OCI-LY1 (cell line): ENCODE data around the gene ANKS3.

Experiments used
- H2AFZ ChIP-seq: fragments of 200-600 bp; sonication (generic), shearing (Covaris generic); 2 replicates; pipeline ENCODE4 v1.6.0; 2014; ENCODE audit warnings: antibody characterized with exemption, mild to moderate bottlenecking, low read length
- H3F3A ChIP-seq: fragments of 200-600 bp; sonication (generic), shearing (Covaris generic); 2 replicates; pipeline ENCODE4 v1.6.0; 2014; ENCODE audit warnings: mild to moderate bottlenecking, antibody characterized with exemption, low read length, moderate library complexity; ENCODE audit not compliant: insufficient read depth
- H3K27ac ChIP-seq: fragments of 200-600 bp; sonication (generic); 2 replicates; pipeline ENCODE4 v1.5.1; 2014; ENCODE audit warnings: low read length, mixed run types, mild to moderate bottlenecking, low read depth; ENCODE audit not compliant: poor library complexity, severe bottlenecking
- H3K27me3 ChIP-seq: fragments of 200-600 bp; sonication (generic); 2 replicates; pipeline ENCODE4 v1.6.0; 2014; ENCODE audit warnings: antibody characterized with exemption, mild to moderate bottlenecking, low read length, moderate library complexity; ENCODE audit not compliant: insufficient read depth
- H3K36me3 ChIP-seq: fragments of 200-600 bp; sonication (generic); 2 replicates; pipeline ENCODE4 v1.6.1; 2014; ENCODE audit warnings: mild to moderate bottlenecking, antibody characterized with exemption, low read length, moderate library complexity, mixed read lengths; ENCODE audit not compliant: insufficient read depth
- H3K4me1 ChIP-seq: fragments of 200-600 bp; sonication (generic); 2 replicates; pipeline ENCODE4 v1.5.1; 2014; ENCODE audit warnings: mild to moderate bottlenecking, low read length, moderate library complexity; ENCODE audit not compliant: insufficient read depth, severe bottlenecking
- H3K4me2 ChIP-seq: fragments of 200-600 bp; sonication (generic), shearing (Covaris generic); 2 replicates; pipeline ENCODE4 v1.6.1; 2014; ENCODE audit warnings: low read length
- H3K4me3 ChIP-seq: fragments of 200-600 bp; sonication (generic); 2 replicates; pipeline ENCODE4 v1.5.1; 2014; ENCODE audit warnings: low read length, low read depth, mild to moderate bottlenecking, mixed read lengths; ENCODE audit not compliant: poor library complexity, severe bottlenecking
- H3K79me2 ChIP-seq: fragments of 200-600 bp; shearing (Covaris generic); 2 replicates; pipeline ENCODE4 v1.6.1; 2016; ENCODE audit warnings: mixed run types, low read length, mixed read lengths; ENCODE audit not compliant: insufficient read depth
- H3K9ac ChIP-seq: fragments of 200-600 bp; sonication (generic), shearing (Covaris generic); 2 replicates; pipeline ENCODE4 v1.6.1; 2014; ENCODE audit warnings: mild to moderate bottlenecking, low read length, mixed read lengths
- H3K9me2 ChIP-seq: fragments of 200-600 bp; sonication (generic), shearing (Covaris generic); 2 replicates; pipeline ENCODE4 v1.6.1; 2014; ENCODE audit warnings: low read depth, mild to moderate bottlenecking, low read length, mixed read lengths
- H3K9me3 ChIP-seq: fragments of 200-600 bp; shearing (Covaris generic); 2 replicates; pipeline ENCODE4 v1.6.1; 2014; ENCODE audit warnings: low read length, mixed read lengths
- H4K20me1 ChIP-seq: fragments of 200-600 bp; sonication (generic), shearing (Covaris generic); 2 replicates; pipeline ENCODE4 v1.6.0; 2016; ENCODE audit warnings: mild to moderate bottlenecking, low read length; ENCODE audit not compliant: insufficient read depth
- EZH2 ChIP-seq: fragments of 200-600 bp; sonication (generic), shearing (Covaris generic); IDR thresholded peaks from 2 replicates; pipeline ENCODE4 v1.8.0; 2017; ENCODE audit warnings: borderline replicate concordance, mixed run types, mild to moderate bottlenecking, antibody characterized with exemption, low read length, moderate library complexity, mixed read lengths
- TF ChIP-seq, protein P1 (sequence below): fragments of 200-600 bp; sonication (generic), shearing (Covaris generic); IDR thresholded peaks from 2 replicates; pipeline ENCODE4 v1.5.1; 2017; ENCODE audit warnings: mild to moderate bottlenecking, antibody characterized with exemption, low read length, moderate library complexity, mixed read lengths

Gene ANKS3

DNA sequence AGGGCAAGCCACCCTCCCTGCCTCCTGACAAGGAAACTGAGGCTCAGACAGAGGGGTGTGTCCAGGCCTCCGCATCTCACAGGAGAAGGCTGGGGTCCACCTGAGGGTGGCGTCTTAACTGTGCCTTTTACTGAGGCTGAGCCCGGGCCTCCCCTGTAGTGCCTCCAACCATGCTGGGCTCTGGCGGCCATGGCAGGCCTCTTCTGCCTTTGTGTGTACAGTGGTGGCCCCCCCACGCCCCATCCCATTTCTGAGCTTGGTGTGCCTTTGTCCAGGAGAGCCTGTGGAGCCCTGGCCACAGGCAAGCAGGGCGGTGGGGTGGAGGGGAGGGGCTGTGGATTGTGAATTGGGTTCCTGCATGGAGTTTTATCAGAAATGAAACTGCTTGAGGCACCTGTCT lies 78.3 kb downstream of the ANKS3 start:
- no peak overlapping the region for H3K9ac ChIP-seq
- peaks cover 56% of the 10 kb centered on the region for H3K36me3 ChIP-seq
- H3K4me2 ChIP-seq: no peak overlapping the region
- no peaks in the 10 kb centered on the region for H3F3A ChIP-seq
- H3K79me2 ChIP-seq: no peaks in the 10 kb centered on the region
- H4K20me1 ChIP-seq: no peaks in the 10 kb centered on the region
- no peaks in the 10 kb centered on the region for H3K9me2 ChIP-seq
- TF ChIP-seq EZH2: no peak
- TF ChIP-seq, protein P1, sequence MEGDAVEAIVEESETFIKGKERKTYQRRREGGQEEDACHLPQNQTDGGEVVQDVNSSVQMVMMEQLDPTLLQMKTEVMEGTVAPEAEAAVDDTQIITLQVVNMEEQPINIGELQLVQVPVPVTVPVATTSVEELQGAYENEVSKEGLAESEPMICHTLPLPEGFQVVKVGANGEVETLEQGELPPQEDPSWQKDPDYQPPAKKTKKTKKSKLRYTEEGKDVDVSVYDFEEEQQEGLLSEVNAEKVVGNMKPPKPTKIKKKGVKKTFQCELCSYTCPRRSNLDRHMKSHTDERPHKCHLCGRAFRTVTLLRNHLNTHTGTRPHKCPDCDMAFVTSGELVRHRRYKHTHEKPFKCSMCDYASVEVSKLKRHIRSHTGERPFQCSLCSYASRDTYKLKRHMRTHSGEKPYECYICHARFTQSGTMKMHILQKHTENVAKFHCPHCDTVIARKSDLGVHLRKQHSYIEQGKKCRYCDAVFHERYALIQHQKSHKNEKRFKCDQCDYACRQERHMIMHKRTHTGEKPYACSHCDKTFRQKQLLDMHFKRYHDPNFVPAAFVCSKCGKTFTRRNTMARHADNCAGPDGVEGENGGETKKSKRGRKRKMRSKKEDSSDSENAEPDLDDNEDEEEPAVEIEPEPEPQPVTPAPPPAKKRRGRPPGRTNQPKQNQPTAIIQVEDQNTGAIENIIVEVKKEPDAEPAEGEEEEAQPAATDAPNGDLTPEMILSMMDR: no peak
- H2AFZ ChIP-seq: no peak overlapping the region
- H3K4me1 ChIP-seq: no peaks in the 10 kb centered on the region
- H3K27ac ChIP-seq: no peak overlapping the region
- H3K27me3 ChIP-seq: no peaks in the 10 kb centered on the region
- H3K4me3 ChIP-seq: no peak overlapping the region
- no peaks in the 10 kb centered on the region for H3K9me3 ChIP-seq

DNA sequence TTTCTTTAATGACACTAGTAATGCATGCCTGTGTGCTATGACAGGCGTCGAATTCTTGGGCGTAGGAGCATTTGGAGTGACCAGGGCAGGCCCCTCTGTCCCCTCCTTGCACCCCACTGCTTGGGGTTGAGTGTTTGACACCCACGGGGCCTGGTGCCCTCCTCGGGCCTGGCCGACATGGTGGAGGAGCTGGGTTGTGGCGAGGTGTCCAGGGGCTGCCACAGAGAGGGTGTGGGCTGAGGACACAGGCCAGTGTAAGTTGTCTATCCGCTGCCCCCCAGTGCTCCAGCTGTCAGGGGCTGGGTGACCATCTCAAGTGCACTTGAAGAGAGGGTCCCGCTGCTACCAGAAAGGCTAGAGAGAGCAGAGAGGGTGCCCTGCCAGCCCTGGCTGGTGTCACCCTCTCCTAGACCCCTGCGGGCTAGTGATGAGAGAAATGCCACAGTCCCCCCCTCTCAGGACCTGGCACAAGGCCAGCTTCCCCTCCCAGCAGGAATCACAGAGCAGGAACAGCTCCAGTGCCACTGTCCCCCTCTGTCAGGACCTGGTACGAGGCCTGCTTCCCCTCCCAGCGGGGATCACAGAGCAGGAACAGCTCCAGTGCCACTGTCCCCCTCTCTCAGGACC lies 79.0 kb downstream of the ANKS3 start:
- Histone ChIP-seq H3K4me3 (no peak overlapping the region), H3K4me1 (no peaks in the 10 kb centered on the region), H4K20me1 (no peaks in the 10 kb centered on the region), H3K9me3 (no peaks in the 10 kb centered on the region), H3K27ac (no peak overlapping the region), H2AFZ (no peak overlapping the region), H3F3A (no peaks in the 10 kb centered on the region), H3K27me3 (no peaks in the 10 kb centered on the region), H3K36me3 (peaks cover 56% of the 10 kb centered on the region), H3K4me2 (no peak overlapping the region), H3K79me2 (no peaks in the 10 kb centered on the region), H3K9ac (no peak overlapping the region), H3K9me2 (no peaks in the 10 kb centered on the region)
- no peak for TF ChIP-seq EZH2
- TF ChIP-seq, protein P1: no peak

DNA sequence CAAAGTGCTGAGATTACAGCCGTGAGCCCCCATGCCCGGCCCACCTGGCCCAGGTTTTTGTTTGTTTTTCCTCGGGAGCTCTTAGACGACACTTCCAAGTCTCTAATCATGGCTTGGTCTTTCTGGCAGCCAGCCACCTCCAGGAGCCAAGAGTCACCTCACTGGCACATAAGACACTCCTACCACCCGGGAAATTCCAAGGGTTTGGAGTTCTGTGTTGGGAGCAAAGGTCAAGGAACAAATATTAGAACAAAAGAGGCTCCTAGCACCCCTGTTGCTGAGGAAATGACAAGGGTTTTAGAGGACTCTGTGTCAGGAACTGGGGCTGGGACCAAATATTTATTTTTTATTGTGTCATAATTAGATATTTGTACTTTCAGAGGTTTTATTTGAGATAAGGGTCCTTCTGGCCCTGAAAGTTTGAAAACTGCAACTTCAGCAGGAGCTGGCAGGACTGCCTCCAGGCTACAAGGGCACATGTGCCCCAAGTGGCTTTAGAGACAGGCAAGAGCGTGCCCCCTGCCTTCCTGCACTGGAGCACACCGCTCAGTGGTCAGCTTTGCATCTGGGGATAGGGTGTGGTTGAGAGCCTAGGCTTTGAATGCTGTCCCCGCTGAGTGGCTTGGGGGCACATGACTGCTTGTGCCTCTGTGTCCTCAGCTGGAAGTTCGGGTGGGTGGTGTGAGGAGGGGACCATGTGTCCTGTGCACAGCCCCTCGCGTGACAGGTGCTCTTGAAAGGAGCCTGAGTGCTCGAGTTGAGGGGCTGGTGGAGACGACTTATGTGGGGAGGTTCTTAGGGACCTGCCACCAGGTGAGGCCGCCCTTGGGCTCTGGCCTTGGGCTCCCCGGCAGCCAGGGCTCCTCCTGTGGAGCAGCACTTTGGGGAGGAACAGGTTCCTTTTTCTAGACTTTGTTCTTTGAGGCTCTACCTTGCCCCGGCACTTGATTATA lies 79.8 kb downstream of the ANKS3 start:
- Histone ChIP-seq H3K4me2 (no peak overlapping the region), H3K27ac (no peak overlapping the region), H4K20me1 (no peaks in the 10 kb centered on the region), H3K9me3 (no peaks in the 10 kb centered on the region), H3F3A (no peaks in the 10 kb centered on the region), H3K9me2 (no peaks in the 10 kb centered on the region), H3K27me3 (no peaks in the 10 kb centered on the region), H2AFZ (no peak overlapping the region), H3K4me1 (no peaks in the 10 kb centered on the region), H3K79me2 (no peaks in the 10 kb centered on the region), H3K36me3 (peaks cover 56% of the 10 kb centered on the region), H3K9ac (no peak overlapping the region), H3K4me3 (no peak overlapping the region)
- TF ChIP-seq, protein P1: no peak
- no peak for TF ChIP-seq EZH2
